Thoracic aorta (tissue), 2 donors: ENCODE data around the gene AK8. TPM values are rescaled to one million over a fixed set of nuclear protein-coding genes. Genes with fewer than 3 reads are reported as not detected.
A peak's percentile ranks its signal among the peaks of the same experiment; 100 is the strongest.

ENCODE experiments used
- ATAC-seq: fragments of 150-250 bp; one replicate; pipeline ENCODE4 v1.8.0; 2017; ENCODE audit warnings: low read depth; ENCODE audit not compliant: insufficient number of reproducible peaks, low FRiP score
- DNase-seq: peaks from one replicate; pipeline ENCODE4 v3.0.0-alpha.2; 2020; ENCODE audit warnings: low spot score
- H3K27ac ChIP-seq, 2 donors: fragments of 200-600 bp; sonication (generic); 1 replicate in 1 of 2; 2 replicates in 1 of 2; pipeline ENCODE4 v1.5.1; 2016; ENCODE audit warnings: mild to moderate bottlenecking in 2 of 2, moderate library complexity in 2 of 2
- H3K27me3 ChIP-seq: fragments of 200-600 bp; sonication (generic); replicated peaks from 2 replicates; pipeline ENCODE4 v1.6.0; 2016; ENCODE audit warnings: mild to moderate bottlenecking; ENCODE audit not compliant: insufficient read depth
- H3K36me3 ChIP-seq: fragments of 200-600 bp; sonication (generic); one replicate; pipeline ENCODE4 v1.5.1; 2016
- H3K4me1 ChIP-seq, 2 donors: fragments of 200-600 bp; sonication (generic); 1 replicate in 1 of 2; 2 replicates in 1 of 2; pipeline versions ENCODE4 v1.5.1 to v1.6.0; 2016; ENCODE audit warnings: low read depth in 2 of 2, mild to moderate bottlenecking in 1 of 2; ENCODE audit not compliant: control insufficient read depth in 1 of 2
- H3K4me3 ChIP-seq: fragments of 200-600 bp; sonication (generic); 2 replicates; pipeline ENCODE4 v1.5.1; 2016; ENCODE audit warnings: mild to moderate bottlenecking
- H3K9me3 ChIP-seq: fragments of 200-600 bp; sonication (generic); 2 replicates; pipeline ENCODE4 v1.5.1; 2016
- CTCF ChIP-seq: fragments of 200-600 bp; sonication (generic); IDR thresholded peaks from one replicate; pipeline ENCODE4 v1.5.1; 2019; ENCODE audit warnings: antibody characterized with exemption
- total RNA-seq, 2 donors: library from RNA; depleted of rRNA; stranded (reverse); fragments of >200 nt; gene quantifications; one replicate each; pipeline versions ENCODE4 v1.1.0 to v1.2.3, GENCODE V29; 2016

Gene AK8
- total RNA-seq, 2 donors from 2014 or later: 0.42 to 0.54 TPM

GRCh38 chr9:132905726-132906125 lies 27.6 kb upstream of the AK8 start:
- H3K27ac ChIP-seq: no peak overlapping the region
- peaks cover 38% of the 10 kb centered on the region for H3K36me3 ChIP-seq
- ATAC-seq: no peak
- H3K4me3 ChIP-seq: no peak overlapping the region
- H3K9me3 ChIP-seq: no peaks in the 10 kb centered on the region
- DNase-seq: no peak
- H3K4me1 ChIP-seq: no peaks in the 10 kb centered on the region
- TF ChIP-seq CTCF: no peak
- no peaks in the 10 kb centered on the region for H3K27me3 ChIP-seq

GRCh38 chr9:132903574-132904492 lies 25.7 kb upstream of the AK8 start:
- Histone ChIP-seq H3K27ac (no peak overlapping the region), H3K36me3 (peaks cover 44% of the 10 kb centered on the region), H3K9me3 (no peaks in the 10 kb centered on the region), H3K4me3 (no peak overlapping the region), H3K4me1 (no peaks in the 10 kb centered on the region), H3K27me3 (no peaks in the 10 kb centered on the region)
- ATAC-seq (no peak), DNase-seq (no peak)
- no peak for TF ChIP-seq CTCF

GRCh38 chr9:132901858-132902831 lies 24.1 kb upstream of the AK8 start:
- H3K27me3 ChIP-seq: no peaks in the 10 kb centered on the region
- no peak overlapping the region for H3K27ac ChIP-seq
- no peaks in the 10 kb centered on the region for H3K4me1 ChIP-seq
- DNase-seq (peak; percentile 34), ATAC-seq (peak; percentile 88)
- H3K9me3 ChIP-seq: no peaks in the 10 kb centered on the region
- peaks cover 54% of the 10 kb centered on the region for H3K36me3 ChIP-seq
- TF ChIP-seq CTCF: peak; percentile 94
- no peak overlapping the region for H3K4me3 ChIP-seq

- H3K4me1 ChIP-seq: no peaks in the 10 kb centered on the region
- ATAC-seq: no peak
- TF ChIP-seq CTCF: no peak
- H3K36me3 ChIP-seq: peaks cover 53% of the 10 kb centered on the region
- H3K4me3 ChIP-seq: no peak overlapping the region
- H3K9me3 ChIP-seq: no peaks in the 10 kb centered on the region
- no peaks in the 10 kb centered on the region for H3K27me3 ChIP-seq
- no peak overlapping the region for H3K27ac ChIP-seq
- no peak for DNase-seq
Measured at GRCh38 chr9:132898051-132898450, 20.0 kb upstream of the AK8 start.

GRCh38 chr9:132896906-132897305 lies 18.8 kb upstream of the AK8 start:
- DNase-seq: no peak
- Histone ChIP-seq H3K27ac (no peak overlapping the region), H3K4me1 (no peaks in the 10 kb centered on the region), H3K36me3 (peaks cover 53% of the 10 kb centered on the region), H3K4me3 (no peak overlapping the region), H3K9me3 (no peaks in the 10 kb centered on the region), H3K27me3 (no peaks in the 10 kb centered on the region)
- no peak for ATAC-seq
- no peak for TF ChIP-seq CTCF
